Stimulated activated naive CD8-positive, alpha-beta T cell treated with anti-CD3 and anti-CD28 coated beads, Interleukin-15, Interleukin-2, amounts not matched to agents 100 U/mL and 50 U/mL, for 24 hours (primary cell): ENCODE results near the gene ACTA2.

ENCODE experiments used
- ATAC-seq: fragments of 150-1000 bp; cut with Tn5 transposase; one replicate; pipeline ENCODE4 v1.10.0; 2021
- DNase-seq: peaks from one replicate; pipeline ENCODE4 v3.0.0; 2021

Gene ACTA2

DNA sequence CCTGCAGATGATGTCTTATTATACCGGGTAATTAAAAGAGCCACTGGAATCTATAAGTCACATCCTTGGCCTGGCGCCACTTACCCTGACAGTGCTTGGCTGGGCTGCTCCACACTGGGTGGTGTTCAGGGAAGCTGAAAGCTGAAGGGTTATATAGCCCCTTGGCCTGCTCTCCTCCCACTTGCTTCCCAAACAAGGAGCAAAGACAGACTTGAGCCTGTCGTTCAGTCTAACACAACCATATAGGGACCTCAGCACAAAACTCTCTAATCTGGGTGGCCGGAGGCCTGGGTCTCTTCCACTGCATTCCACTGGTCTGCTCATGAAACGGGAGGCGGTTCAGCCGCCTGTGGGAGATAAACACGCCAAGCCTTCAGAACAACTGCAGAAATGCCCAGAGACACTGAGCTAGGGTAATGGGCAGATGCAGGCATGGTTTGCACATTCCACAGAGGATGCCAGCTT, at the start of gene ACTA2:
TSS of gene ACTA2 (minus strand) at position 127 of the 465 bp plus-strand sequence. CDS start 3,843 bp downstream, outside the sequence.
- ATAC-seq (no peak), DNase-seq (no peak)

GRCh38 chr10:89001729-89002072, 49.1 kb upstream of the ACTA2 start:
- ATAC-seq (no peak), DNase-seq (no peak)

- ATAC-seq: peak; percentile 73
- no peak for DNase-seq
These were observed 48.6 kb upstream of the ACTA2 start for GRCh38 chr10:89001024-89001728.

- DNase-seq (no peak), ATAC-seq (no peak)
These were observed 47.1 kb upstream of the ACTA2 start for GRCh38 chr10:88999625-89000024.

- DNase-seq (no peak), ATAC-seq (no peak)
These were observed 44.4 kb upstream of the ACTA2 start for GRCh38 chr10:88996927-88997326.

DNA sequence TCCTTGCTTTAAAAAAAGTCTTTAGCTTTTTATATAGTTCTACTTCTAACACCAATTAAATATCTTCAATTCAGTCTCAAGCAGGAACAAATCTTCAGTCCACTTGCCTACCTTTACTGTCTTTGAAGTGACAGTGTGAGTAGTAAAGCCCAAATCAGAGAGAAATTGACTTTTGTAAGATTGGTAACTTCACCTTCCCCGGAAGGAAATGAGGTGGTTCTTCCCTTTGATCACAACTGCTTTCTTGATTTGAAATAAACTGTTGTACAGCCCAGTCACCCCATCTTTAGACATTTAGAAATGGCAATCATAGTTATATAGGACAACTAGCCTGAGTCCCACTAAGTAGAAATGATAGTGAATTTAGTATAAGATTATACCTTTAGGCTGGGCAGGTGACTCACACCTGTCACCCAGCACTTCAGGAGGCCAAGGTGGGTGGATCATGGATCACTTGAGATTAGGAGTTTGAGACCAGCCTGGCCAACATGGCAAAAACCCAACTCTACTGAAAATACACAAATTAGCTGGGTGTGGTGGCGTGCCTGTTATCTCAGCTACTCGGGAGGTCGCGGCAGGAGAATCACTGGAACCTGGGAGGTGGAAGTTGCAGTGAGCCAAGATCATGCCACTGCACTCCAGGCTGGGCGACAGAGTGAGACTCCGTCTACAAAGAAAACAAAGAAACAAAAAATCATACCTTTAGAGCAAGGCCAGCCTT, 42.7 kb upstream of the ACTA2 start:
- ATAC-seq: no peak
- DNase-seq: no peak

GRCh38 chr10:88994019-88994418, 41.4 kb upstream of the ACTA2 start:
- DNase-seq: no peak
- no peak for ATAC-seq

- no peak for ATAC-seq
- no peak for DNase-seq
These were observed 40.5 kb upstream of the ACTA2 start for GRCh38 chr10:88992921-88993524.

GRCh38 chr10:88991899-88992320, 39.3 kb upstream of the ACTA2 start:
- ATAC-seq (no peak), DNase-seq (no peak)

DNA sequence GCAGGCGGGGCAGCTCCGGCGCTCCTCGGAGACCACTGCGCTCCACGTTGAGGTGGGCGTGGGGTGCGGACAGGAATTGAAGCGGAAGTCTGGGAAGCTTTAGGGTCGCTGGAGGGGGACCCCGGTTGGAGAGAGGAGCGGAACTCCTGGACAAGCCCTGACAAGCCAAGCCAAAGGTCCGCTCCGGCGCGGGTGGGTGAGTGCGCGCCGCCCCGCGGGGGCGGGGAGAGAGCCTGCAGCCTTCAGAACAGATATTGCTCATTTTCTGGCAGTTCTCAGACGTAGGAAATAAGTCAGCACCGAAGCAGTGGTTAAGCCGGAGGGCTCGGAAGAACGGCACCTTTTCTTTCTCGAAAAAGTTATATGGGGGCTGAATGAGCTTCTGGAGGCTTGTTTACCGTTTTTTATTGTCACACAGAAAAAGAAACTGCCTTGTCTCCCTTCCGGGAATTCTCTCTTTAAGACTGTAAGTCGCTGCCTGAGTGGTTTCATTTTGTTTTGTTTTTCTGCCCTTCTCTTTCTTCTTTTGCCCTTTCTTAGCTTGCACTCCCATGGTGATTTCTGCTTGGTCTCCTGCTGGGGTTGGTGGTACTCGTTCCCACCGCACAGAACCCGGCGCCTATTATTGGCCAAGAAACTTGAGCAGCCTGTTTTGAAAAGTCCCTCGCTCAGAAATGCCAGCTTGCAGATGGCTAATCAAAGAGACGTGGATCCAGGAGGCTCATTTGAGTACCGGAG, 38.8 kb upstream of the ACTA2 start:
- DNase-seq: peak; percentile 76
- ATAC-seq: peak; percentile 74

DNA sequence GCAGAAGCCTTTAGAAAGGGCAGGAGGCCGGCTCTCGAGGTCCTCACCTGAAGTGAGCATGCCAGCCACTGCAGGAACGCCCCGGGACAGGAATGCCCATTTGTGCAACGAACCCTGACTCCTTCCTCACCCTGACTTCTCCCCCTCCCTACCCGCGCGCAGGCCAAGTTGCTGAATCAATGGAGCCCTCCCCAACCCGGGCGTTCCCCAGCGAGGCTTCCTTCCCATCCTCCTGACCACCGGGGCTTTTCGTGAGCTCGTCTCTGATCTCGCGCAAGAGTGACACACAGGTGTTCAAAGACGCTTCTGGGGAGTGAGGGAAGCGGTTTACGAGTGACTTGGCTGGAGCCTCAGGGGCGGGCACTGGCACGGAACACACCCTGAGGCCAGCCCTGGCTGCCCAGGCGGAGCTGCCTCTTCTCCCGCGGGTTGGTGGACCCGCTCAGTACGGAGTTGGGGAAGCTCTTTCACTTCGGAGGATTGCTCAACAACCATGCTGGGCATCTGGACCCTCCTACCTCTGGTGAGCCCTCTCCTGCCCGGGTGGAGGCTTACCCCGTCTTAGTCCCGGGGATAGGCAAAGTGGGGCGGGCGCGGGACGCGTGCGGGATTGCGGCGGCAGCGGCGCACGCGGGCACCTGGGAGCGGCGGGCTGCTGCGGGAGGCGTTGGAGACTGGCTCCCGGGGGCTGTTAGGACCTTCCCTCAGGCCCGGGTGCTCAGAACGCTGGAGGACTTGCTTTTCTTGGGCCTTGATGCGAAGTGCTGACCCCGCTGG, 38.0 kb upstream of the ACTA2 start, which contains the start of gene FAS:
TSS of gene FAS (plus strand) at position 415 of the 777 bp plus-strand sequence. CDS start at position 494, 79 bp downstream.
- ATAC-seq (peak; percentile 86), DNase-seq (peak; percentile 81)

GRCh38 chr10:88989824-88990383, 37.3 kb upstream of the ACTA2 start:
- ATAC-seq: no peak
- no peak for DNase-seq

DNA sequence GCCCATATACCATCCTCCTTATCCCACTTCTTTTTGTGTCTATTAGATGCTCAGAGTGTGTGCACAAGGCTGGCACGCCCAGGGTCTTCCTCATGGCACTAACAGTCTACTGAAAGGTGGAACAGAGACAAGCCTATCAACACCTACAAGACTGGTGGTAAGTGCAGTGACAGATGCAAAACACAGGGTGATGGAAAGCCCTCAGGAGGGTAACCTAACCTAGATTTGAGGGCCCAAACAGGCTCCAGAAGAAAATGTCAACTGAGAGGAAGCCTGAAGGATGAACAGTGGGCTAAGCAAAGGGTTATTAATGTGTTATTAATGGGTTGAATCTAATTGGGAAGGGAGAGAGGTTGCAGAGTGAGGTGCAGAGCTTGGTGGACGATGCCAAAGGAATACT, 36.9 kb upstream of the ACTA2 start:
- DNase-seq: no peak
- ATAC-seq: no peak

DNA sequence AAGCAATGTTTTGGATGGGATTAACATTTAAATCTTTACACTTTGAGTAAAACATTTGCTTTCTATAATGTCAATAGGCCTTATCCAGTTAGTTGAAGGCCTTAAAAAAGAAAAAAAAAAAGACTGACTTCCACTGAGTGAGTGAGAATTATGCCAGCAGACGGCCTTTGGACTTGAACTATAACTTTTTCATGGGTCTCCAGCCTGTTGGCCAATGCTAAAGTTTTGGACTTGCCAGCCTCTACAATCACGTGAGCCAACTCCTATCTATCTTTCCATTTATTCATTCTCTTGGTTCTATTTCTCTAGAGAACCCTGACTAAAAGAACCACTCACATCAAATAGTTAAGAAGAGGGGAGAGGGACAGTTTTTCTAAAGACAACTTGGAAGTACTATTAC, 35.3 kb upstream of the ACTA2 start:
- no peak for ATAC-seq
- DNase-seq: no peak

- DNase-seq (no peak), ATAC-seq (no peak)
These were observed 34.7 kb upstream of the ACTA2 start for GRCh38 chr10:88987243-88987725.

DNA sequence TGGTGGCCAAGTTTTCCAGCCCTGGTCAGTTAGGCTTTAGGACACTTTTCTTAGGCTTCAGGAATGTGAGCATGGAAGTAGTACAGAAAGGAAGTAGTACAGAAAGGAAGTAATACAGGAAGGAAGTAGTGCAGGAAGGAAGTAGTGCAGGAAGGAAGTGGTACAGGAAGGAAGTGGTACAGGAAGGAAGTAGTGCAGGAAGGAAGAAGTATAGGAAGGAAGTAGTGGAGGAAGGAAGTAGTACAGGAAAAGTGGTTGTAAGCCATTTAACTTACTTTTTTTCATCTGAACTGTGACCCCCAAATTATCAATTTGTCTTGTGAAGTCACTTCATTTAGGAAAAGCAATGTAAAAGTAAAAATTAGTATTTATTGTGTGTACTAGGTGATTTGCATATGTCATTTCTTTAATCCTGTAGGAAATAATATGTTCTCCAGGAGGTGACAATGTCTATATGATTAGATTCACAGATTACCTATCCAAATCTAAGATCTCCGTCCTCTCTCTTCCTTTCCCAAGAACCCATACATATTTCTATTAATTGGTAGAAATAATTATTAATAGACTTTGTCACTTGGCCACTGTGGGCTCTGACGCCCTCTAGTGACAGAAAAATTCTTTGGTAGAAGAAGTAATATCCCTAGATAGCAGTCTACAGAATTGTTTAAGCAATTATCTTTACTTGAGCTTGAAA, 34.1 kb upstream of the ACTA2 start:
- no peak for ATAC-seq
- no peak for DNase-seq

- DNase-seq (no peak), ATAC-seq (no peak)
These were observed 32.0 kb upstream of the ACTA2 start for GRCh38 chr10:88984525-88984924.

DNA sequence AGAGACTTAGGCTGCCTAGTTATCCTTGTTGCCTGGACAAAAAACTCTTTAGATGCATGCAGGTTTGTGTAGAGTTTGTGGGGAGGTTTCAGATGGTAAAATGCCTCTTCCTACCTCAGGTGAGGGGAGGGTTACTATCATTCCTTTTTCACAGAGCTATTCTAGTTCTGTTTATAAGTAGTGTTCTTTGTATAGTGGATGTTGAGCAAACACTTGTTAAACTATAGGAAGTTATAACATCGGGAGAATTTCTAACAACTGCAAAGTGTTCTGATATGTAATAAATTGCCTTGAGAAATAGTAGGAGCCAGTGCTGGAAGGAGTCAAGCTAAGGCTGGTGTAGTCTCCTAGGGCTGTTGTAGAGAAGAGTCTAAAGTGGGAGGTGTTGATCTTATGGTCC, 31.4 kb upstream of the ACTA2 start:
- DNase-seq: no peak
- no peak for ATAC-seq

- DNase-seq (no peak), ATAC-seq (no peak)
These were observed 30.6 kb upstream of the ACTA2 start for GRCh38 chr10:88983206-88983605.

- no peak for ATAC-seq
- DNase-seq: no peak
These were observed 29.8 kb upstream of the ACTA2 start for GRCh38 chr10:88982366-88982765.

DNA sequence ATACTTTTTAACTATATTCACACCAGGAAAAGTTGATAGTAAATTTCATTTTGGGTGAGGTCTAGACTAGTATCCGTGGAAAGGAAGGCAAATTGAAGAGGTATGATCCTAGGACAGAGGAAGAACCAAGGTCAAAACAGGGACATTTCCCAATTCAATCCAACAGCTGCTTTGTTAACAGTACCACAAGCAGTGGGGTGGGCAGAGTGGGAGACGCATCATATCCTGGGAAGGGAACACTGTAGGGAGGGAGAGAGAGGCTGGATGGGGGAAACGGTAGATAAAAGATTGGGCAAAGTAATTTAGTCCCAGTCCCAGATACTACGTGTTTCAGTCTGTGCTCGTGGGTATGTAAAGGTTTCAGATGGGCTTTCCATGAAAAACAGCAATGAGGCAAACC, 28.9 kb upstream of the ACTA2 start:
- ATAC-seq (no peak), DNase-seq (no peak)
